Lower leg skin (tissue), 3 donors: Measurements from ENCODE around the gene RALGDS.

Experiments used
- POLR2A ChIP-seq, 2 donors: fragments of 450-650 bp; IDR thresholded peaks; one replicate each; pipeline ENCODE4 v1.6.1; 2016 to 2017; ENCODE audit warnings: antibody characterized with exemption in 2 of 2, mild to moderate bottlenecking in 1 of 2, moderate library complexity in 1 of 2
- TF ChIP-seq, protein P1 (sequence below), 3 donors: fragments of 450-650 bp; IDR thresholded peaks; one replicate each; pipeline ENCODE4 v1.5.1; 2016; ENCODE audit warnings: antibody characterized with exemption in 3 of 3, mild to moderate bottlenecking in 3 of 3, moderate library complexity in 2 of 3

DNA sequence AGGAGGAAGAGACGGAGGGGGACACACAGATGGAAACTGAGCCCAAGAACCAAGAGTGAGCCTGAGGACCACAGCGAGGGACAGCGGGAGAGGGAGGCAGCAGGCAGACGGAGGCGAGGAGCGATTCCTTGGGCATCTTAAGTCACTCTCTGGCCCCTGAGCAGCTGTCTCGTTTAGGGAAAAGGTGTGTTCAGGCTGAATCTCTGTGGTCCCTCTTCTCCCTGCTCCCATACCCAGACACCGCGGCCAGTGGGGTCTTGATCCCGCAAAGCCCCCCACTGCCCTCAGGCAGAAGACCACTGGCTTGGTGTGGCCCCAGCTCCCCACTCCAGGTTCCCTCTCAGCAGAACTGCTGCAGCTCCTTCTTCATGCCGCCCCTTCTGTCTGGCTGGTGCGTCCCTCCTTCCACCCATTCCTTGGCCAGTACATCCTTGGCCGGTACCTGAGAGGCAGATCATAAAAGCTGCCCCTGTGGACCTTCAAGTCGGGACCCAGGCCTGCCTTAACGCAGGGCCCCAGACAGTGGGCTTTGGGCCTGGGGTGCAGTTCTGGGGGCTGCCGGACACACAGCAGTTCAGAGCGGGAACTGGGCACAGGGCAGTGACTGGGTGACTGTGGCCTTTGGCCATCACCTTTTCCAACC lies 5.8 kb upstream of the RALGDS start:
- TF ChIP-seq, protein P1, sequence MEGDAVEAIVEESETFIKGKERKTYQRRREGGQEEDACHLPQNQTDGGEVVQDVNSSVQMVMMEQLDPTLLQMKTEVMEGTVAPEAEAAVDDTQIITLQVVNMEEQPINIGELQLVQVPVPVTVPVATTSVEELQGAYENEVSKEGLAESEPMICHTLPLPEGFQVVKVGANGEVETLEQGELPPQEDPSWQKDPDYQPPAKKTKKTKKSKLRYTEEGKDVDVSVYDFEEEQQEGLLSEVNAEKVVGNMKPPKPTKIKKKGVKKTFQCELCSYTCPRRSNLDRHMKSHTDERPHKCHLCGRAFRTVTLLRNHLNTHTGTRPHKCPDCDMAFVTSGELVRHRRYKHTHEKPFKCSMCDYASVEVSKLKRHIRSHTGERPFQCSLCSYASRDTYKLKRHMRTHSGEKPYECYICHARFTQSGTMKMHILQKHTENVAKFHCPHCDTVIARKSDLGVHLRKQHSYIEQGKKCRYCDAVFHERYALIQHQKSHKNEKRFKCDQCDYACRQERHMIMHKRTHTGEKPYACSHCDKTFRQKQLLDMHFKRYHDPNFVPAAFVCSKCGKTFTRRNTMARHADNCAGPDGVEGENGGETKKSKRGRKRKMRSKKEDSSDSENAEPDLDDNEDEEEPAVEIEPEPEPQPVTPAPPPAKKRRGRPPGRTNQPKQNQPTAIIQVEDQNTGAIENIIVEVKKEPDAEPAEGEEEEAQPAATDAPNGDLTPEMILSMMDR (IDR thresholded peaks at IDR 0.05), result no peak
- no peak for TF ChIP-seq POLR2A (IDR thresholded peaks at IDR 0.05)
